HEK293 (cell line): Measurements from ENCODE around the gene C14orf119.

ENCODE experiments used
- CTCF ChIA-PET: fragments of 350-600 bp; formaldehyde crosslinking; extraction: SDS; loops from one replicate; lab custom pipeline; 2021; ENCODE audit warnings: antibody characterized with exemption; lab: Yijun Ruan, JAX
- POLR2A ChIA-PET: fragments of 300-600 bp; formaldehyde crosslinking; extraction: SDS; loops from one replicate; lab custom pipeline; 2020; ENCODE audit warnings: antibody characterized with exemption, inconsistent platforms; lab: Yijun Ruan, JAX
- H3K27ac ChIP-seq: fragments of 200-500 bp; sonication (Bioruptor generic); 2 replicates; pipeline ENCODE4 v1.5.1; 2014; ENCODE audit warnings: low read depth, low read length, control low read depth, inconsistent platforms; ENCODE audit errors: extremely low read depth
- H3K36me3 ChIP-seq, 2 experiments: fragments of 200-500 bp in 1 of 2; sonication (Bioruptor generic) in 1 of 2; 1 replicate in 1 of 2; 2 replicates in 1 of 2; pipeline ENCODE4 v1.5.1; 2014 to 2017; ENCODE audit warnings: inconsistent platforms in 2 of 2, low read length in 2 of 2; ENCODE audit not compliant: control insufficient read depth in 2 of 2, insufficient read depth in 1 of 2
- H3K4me1 ChIP-seq: fragments of 200-500 bp; sonication (Bioruptor generic); 2 replicates; pipeline ENCODE4 v1.5.1; 2014; ENCODE audit warnings: mild to moderate bottlenecking, low read length, inconsistent platforms; ENCODE audit not compliant: control insufficient read depth, insufficient read depth
- H3K4me3 ChIP-seq: 2 replicates; pipeline ENCODE4 v1.5.1; 2011; ENCODE audit warnings: low read depth, mild to moderate bottlenecking, control low read depth, low read length, moderate library complexity
- H3K9me3 ChIP-seq: fragments of 200-500 bp; sonication (Bioruptor generic); 2 replicates; pipeline ENCODE4 v1.5.1; 2014; ENCODE audit warnings: low read depth, low read length, inconsistent platforms; ENCODE audit not compliant: control insufficient read depth, insufficient read depth
- EGR2 ChIP-seq: fragments of 450-650 bp; formaldehyde crosslinking; IDR thresholded peaks from 2 replicates; pipeline ENCODE4 v1.5.1; 2016; ENCODE audit warnings: low read depth, missing biosample characterization, missing genetic modification characterization
- HOXA7 ChIP-seq: sonication (generic); formaldehyde crosslinking; IDR thresholded peaks from 2 replicates; pipeline ENCODE4 v1.8.1; 2022; ENCODE audit warnings: missing genetic modification reagents, borderline replicate concordance
- IKZF3 ChIP-seq: fragments of 450-650 bp; IDR thresholded peaks from 2 replicates; pipeline ENCODE4 v1.5.0; 2018; ENCODE audit warnings: missing biosample characterization, mild to moderate bottlenecking, missing genetic modification characterization, moderate library complexity
- KLF1 ChIP-seq: fragments of 450-650 bp; formaldehyde crosslinking; IDR thresholded peaks from 2 replicates; pipeline ENCODE4 v1.5.1; 2016; ENCODE audit warnings: missing biosample characterization, missing genetic modification characterization
- SP2 ChIP-seq: fragments of 450-650 bp; formaldehyde crosslinking; IDR thresholded peaks from 2 replicates; pipeline ENCODE4 v1.5.1; 2016; ENCODE audit warnings: missing biosample characterization, missing genetic modification characterization
- SP7 ChIP-seq: fragments of 450-650 bp; formaldehyde crosslinking; IDR thresholded peaks from 2 replicates; pipeline ENCODE4 v1.5.1; 2016; ENCODE audit warnings: missing biosample characterization, missing genetic modification characterization
- ZBTB17 ChIP-seq: fragments of 450-650 bp; formaldehyde crosslinking; IDR thresholded peaks from 2 replicates; pipeline ENCODE4 v1.5.1; 2016; ENCODE audit warnings: missing biosample characterization, missing genetic modification characterization
- ZBTB8A ChIP-seq: fragments of 450-650 bp; formaldehyde crosslinking; IDR thresholded peaks from 2 replicates; pipeline ENCODE4 v1.5.1; 2016; ENCODE audit warnings: missing biosample characterization, missing genetic modification characterization
- ZFHX2 ChIP-seq: fragments of 450-650 bp; formaldehyde crosslinking; conservative IDR thresholded peaks from 2 replicates; pipeline ENCODE4 v1.5.1; 2016; ENCODE audit warnings: missing biosample characterization, missing genetic modification characterization
- ZIC2 ChIP-seq: fragments of 450-650 bp; formaldehyde crosslinking; IDR thresholded peaks from 2 replicates; pipeline ENCODE4 v1.5.1; 2016; ENCODE audit warnings: missing biosample characterization, missing genetic modification characterization
- ZNF184 ChIP-seq: fragments of 450-650 bp; IDR thresholded peaks from 2 replicates; pipeline ENCODE4 v1.5.1; 2018; ENCODE audit warnings: missing biosample characterization, mild to moderate bottlenecking, missing genetic modification characterization
- ZNF19 ChIP-seq: fragments of 450-650 bp; formaldehyde crosslinking; IDR thresholded peaks from 2 replicates; pipeline ENCODE4; 2016; ENCODE audit warnings: missing biosample characterization, missing genetic modification characterization, low read depth
- ZNF311 ChIP-seq: fragments of 450-650 bp; formaldehyde crosslinking; IDR thresholded peaks from 2 replicates; pipeline ENCODE4 v1.5.1; 2017; ENCODE audit warnings: missing biosample characterization, missing genetic modification characterization, borderline replicate concordance
- ZNF350 ChIP-seq: fragments of 450-650 bp; formaldehyde crosslinking; IDR thresholded peaks from 2 replicates; pipeline ENCODE4 v1.5.0; 2017; ENCODE audit warnings: missing biosample characterization, mild to moderate bottlenecking, missing genetic modification characterization
- ZNF423 ChIP-seq: fragments of 450-650 bp; formaldehyde crosslinking; IDR thresholded peaks from 2 replicates; pipeline ENCODE4 v1.5.1; 2016; ENCODE audit warnings: missing biosample characterization, missing genetic modification characterization
- ZNF544 ChIP-seq: fragments of 450-650 bp; formaldehyde crosslinking; IDR thresholded peaks from 2 replicates; pipeline ENCODE4 v1.5.0; 2017; ENCODE audit warnings: missing biosample characterization, missing genetic modification characterization
- ZNF548 ChIP-seq: fragments of 450-650 bp; formaldehyde crosslinking; IDR thresholded peaks from 2 replicates; pipeline ENCODE4 v1.5.1; 2016; ENCODE audit warnings: missing biosample characterization, missing genetic modification characterization
- ZNF600 ChIP-seq: fragments of 450-650 bp; formaldehyde crosslinking; IDR thresholded peaks from 2 replicates; pipeline ENCODE4 v1.5.1; 2016; ENCODE audit warnings: missing biosample characterization, missing genetic modification characterization
- ZNF707 ChIP-seq: fragments of 450-650 bp; formaldehyde crosslinking; IDR thresholded peaks from 2 replicates; pipeline ENCODE4 v1.5.1; 2016; ENCODE audit warnings: missing biosample characterization, missing genetic modification characterization
- ZNF785 ChIP-seq: fragments of 450-650 bp; formaldehyde crosslinking; IDR thresholded peaks from 2 replicates; pipeline ENCODE4 v1.5.1; 2016; ENCODE audit warnings: missing biosample characterization, missing genetic modification characterization
- ZNF843 ChIP-seq: fragments of 450-650 bp; formaldehyde crosslinking; IDR thresholded peaks from 2 replicates; pipeline ENCODE4 v1.5.1; 2016; ENCODE audit warnings: missing biosample characterization, missing genetic modification characterization
- TF ChIP-seq, protein P1 (sequence below): fragments of 450-650 bp; formaldehyde crosslinking; IDR thresholded peaks from 2 replicates; pipeline ENCODE4 v1.5.1; 2016; ENCODE audit warnings: missing biosample characterization, missing genetic modification characterization
- TF ChIP-seq, protein P2 (sequence below): fragments of 450-650 bp; formaldehyde crosslinking; IDR thresholded peaks from 2 replicates; pipeline ENCODE4 v1.5.1; 2016; ENCODE audit warnings: missing biosample characterization, missing genetic modification characterization
- TF ChIP-seq, protein P3 (sequence below): fragments of 450-650 bp; formaldehyde crosslinking; IDR thresholded peaks from 2 replicates; pipeline ENCODE4 v1.5.1; 2016; ENCODE audit warnings: missing biosample characterization, missing genetic modification characterization
- TF ChIP-seq, protein P4 (sequence below): fragments of 450-650 bp; formaldehyde crosslinking; IDR thresholded peaks from 2 replicates; pipeline ENCODE4 v1.5.1; 2017; ENCODE audit warnings: missing biosample characterization, missing genetic modification characterization

C14orf119 gene

DNA sequence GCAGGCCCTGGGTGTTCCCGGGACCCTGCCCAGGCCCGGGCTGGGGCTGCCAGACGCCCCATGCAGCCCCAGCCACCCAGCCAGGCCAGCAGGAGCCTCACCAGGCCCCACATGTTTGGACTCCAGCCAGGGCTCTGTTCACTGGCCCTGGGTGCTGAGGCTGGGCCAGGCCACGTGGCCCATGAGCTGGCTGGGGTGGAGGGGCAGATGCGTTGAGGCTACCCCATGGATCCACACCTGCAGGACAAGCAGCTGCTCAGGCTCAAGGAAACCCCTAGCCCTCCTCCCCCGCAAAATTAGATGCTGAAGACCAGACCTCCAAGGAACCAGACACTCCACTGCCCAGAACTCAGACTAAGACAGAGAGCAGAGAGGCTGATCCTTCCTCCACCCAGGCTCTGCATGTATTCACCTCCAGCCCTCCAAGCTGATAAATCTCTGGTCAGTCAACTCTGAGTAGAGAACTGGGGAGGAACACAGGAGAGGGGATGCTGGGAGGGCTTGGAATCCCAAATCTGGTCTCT, 39.6 kb upstream of the C14orf119 start:
- TF ChIP-seq ZNF785 (tag by site-specific recombination) (no peak), KLF1 (no peak), HOXA7 (CRISPR knock-in tag) (no peak), ZNF548 (tag by site-specific recombination) (no peak), ZNF184 (tag by site-specific recombination) (no peak), ZNF544 (tag by site-specific recombination) (no peak), IKZF3 (tag by site-specific recombination) (no peak), ZIC2 (0 out of 2 replicates have a peak, but pooled peaks have one; percentile 13), ZNF843 (no peak), ZNF19 (tag by site-specific recombination) (no peak)
- TF ChIP-seq, protein P1, sequence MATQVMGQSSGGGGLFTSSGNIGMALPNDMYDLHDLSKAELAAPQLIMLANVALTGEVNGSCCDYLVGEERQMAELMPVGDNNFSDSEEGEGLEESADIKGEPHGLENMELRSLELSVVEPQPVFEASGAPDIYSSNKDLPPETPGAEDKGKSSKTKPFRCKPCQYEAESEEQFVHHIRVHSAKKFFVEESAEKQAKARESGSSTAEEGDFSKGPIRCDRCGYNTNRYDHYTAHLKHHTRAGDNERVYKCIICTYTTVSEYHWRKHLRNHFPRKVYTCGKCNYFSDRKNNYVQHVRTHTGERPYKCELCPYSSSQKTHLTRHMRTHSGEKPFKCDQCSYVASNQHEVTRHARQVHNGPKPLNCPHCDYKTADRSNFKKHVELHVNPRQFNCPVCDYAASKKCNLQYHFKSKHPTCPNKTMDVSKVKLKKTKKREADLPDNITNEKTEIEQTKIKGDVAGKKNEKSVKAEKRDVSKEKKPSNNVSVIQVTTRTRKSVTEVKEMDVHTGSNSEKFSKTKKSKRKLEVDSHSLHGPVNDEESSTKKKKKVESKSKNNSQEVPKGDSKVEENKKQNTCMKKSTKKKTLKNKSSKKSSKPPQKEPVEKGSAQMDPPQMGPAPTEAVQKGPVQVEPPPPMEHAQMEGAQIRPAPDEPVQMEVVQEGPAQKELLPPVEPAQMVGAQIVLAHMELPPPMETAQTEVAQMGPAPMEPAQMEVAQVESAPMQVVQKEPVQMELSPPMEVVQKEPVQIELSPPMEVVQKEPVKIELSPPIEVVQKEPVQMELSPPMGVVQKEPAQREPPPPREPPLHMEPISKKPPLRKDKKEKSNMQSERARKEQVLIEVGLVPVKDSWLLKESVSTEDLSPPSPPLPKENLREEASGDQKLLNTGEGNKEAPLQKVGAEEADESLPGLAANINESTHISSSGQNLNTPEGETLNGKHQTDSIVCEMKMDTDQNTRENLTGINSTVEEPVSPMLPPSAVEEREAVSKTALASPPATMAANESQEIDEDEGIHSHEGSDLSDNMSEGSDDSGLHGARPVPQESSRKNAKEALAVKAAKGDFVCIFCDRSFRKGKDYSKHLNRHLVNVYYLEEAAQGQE (tag by site-specific recombination): peak; percentile 56
- Histone ChIP-seq H3K36me3 (peaks cover 17 to 62% of the 10 kb centered on the region in 2 experiments), H3K9me3 (no peaks in the 10 kb centered on the region), H3K4me1 (peaks cover 4% of the 10 kb centered on the region; the same call in 1 of the 2 replicates), H3K4me3 (no peak overlapping the region), H3K27ac (no peak overlapping the region)
- ChIA-PET CTCF (interaction anchor here (0.6 to 16.2 kb wide), 17 partner anchors 9 to 125 kb away, joined by 3 to 469 read pairs (median 4); partner anchors contain the start of gene AJUBA), POLR2A (interaction anchor here (0.9 to 2.1 kb wide), 5 partner anchors 12 to 74 kb away, joined by 3 to 8 read pairs (median 6); partner anchors contain the start of genes ACIN1 and AJUBA)

DNA sequence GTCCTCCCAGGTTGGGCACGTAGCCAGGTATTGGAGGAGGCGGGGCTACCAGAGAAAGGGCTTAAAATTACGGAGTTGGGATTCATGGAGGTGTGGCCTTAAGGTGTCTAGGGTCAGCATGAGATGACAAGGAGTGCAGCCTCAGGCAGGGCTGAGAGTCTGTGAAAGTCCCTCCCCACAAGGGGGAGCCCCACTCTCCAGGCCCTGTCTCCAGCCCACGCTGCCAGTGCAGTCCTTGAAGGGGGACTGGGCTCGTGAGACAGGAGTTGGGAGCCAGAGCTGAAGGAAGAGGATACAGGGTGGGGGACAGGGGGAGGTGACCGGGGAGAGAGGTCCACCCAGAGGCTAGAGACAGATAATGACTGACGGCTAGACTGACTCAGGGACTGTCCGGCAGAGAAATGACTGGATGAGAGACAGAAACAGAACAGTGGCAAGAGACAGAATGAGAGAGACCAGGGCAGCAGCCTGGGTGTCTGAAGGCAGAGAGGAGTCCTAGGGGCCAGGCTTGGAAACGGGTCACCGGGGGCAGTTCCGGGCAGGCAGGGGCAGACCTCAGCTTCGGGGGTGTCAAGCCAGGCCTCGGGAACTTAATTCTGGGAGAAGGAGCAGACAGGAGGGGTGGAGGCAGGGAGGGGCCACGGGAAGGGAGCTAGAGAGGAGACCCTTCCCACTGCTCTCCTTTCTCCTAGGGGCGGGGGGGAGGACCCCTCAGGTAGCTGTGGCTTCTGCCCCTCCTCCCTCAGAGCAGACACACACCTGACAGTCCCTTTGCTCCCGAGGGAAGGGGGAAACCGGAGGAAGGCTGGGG, 39.0 kb upstream of the C14orf119 start:
- Histone ChIP-seq H3K36me3 (peaks cover 21 to 63% of the 10 kb centered on the region in 2 experiments), H3K9me3 (no peaks in the 10 kb centered on the region), H3K4me1 (peaks cover 4% of the 10 kb centered on the region; the same call in 1 of the 2 replicates), H3K4me3 (peak overlapping the region; percentile 65), H3K27ac (peak overlapping the region; percentile 73; the same call in 1 of the 2 replicates)
- ChIA-PET POLR2A (interaction anchor here (0.7 to 2.1 kb wide), 9 partner anchors 13 to 136 kb away, joined by 3 to 8 read pairs (median 4); partner anchors contain the start of genes ACIN1 and AJUBA), CTCF (interaction anchor here (0.5 to 16.2 kb wide), 16 partner anchors 10 to 167 kb away, joined by 3 to 469 read pairs (median 4); partner anchors contain the start of genes AJUBA and HAUS4)
- TF ChIP-seq SP7: peak; percentile 31
- TF ChIP-seq, protein P2, sequence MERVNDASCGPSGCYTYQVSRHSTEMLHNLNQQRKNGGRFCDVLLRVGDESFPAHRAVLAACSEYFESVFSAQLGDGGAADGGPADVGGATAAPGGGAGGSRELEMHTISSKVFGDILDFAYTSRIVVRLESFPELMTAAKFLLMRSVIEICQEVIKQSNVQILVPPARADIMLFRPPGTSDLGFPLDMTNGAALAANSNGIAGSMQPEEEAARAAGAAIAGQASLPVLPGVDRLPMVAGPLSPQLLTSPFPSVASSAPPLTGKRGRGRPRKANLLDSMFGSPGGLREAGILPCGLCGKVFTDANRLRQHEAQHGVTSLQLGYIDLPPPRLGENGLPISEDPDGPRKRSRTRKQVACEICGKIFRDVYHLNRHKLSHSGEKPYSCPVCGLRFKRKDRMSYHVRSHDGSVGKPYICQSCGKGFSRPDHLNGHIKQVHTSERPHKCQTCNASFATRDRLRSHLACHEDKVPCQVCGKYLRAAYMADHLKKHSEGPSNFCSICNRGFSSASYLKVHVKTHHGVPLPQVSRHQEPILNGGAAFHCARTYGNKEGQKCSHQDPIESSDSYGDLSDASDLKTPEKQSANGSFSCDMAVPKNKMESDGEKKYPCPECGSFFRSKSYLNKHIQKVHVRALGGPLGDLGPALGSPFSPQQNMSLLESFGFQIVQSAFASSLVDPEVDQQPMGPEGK (tag by site-specific recombination): peak; percentile 78
- TF ChIP-seq ZBTB8A: peak; percentile 64; the same call in 1 of the 2 replicates
- TF ChIP-seq ZBTB17 (tag by site-specific recombination): peak; percentile 82
- peak; percentile 76 for TF ChIP-seq ZFHX2
- TF ChIP-seq ZNF600 (tag by site-specific recombination): peak; percentile 61; the same call in 1 of the 2 replicates
- peak; percentile 42 for TF ChIP-seq SP2 (tag by site-specific recombination)
- peak; percentile 51 for TF ChIP-seq EGR2 (tag by site-specific recombination)
- TF ChIP-seq, protein P3, sequence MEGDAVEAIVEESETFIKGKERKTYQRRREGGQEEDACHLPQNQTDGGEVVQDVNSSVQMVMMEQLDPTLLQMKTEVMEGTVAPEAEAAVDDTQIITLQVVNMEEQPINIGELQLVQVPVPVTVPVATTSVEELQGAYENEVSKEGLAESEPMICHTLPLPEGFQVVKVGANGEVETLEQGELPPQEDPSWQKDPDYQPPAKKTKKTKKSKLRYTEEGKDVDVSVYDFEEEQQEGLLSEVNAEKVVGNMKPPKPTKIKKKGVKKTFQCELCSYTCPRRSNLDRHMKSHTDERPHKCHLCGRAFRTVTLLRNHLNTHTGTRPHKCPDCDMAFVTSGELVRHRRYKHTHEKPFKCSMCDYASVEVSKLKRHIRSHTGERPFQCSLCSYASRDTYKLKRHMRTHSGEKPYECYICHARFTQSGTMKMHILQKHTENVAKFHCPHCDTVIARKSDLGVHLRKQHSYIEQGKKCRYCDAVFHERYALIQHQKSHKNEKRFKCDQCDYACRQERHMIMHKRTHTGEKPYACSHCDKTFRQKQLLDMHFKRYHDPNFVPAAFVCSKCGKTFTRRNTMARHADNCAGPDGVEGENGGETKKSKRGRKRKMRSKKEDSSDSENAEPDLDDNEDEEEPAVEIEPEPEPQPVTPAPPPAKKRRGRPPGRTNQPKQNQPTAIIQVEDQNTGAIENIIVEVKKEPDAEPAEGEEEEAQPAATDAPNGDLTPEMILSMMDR (tag by site-specific recombination): peak; percentile 91
- no peak for TF ChIP-seq ZNF350 (tag by site-specific recombination)
- TF ChIP-seq, protein P4, sequence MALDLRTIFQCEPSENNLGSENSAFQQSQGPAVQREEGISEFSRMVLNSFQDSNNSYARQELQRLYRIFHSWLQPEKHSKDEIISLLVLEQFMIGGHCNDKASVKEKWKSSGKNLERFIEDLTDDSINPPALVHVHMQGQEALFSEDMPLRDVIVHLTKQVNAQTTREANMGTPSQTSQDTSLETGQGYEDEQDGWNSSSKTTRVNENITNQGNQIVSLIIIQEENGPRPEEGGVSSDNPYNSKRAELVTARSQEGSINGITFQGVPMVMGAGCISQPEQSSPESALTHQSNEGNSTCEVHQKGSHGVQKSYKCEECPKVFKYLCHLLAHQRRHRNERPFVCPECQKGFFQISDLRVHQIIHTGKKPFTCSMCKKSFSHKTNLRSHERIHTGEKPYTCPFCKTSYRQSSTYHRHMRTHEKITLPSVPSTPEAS (tag by site-specific recombination): no peak
- TF ChIP-seq ZNF707 (tag by site-specific recombination): no peak
- no peak for TF ChIP-seq ZNF423 (tag by site-specific recombination)
- TF ChIP-seq ZNF311 (tag by site-specific recombination): no peak
